ENCODE data around the gene MMP20.

DNA sequence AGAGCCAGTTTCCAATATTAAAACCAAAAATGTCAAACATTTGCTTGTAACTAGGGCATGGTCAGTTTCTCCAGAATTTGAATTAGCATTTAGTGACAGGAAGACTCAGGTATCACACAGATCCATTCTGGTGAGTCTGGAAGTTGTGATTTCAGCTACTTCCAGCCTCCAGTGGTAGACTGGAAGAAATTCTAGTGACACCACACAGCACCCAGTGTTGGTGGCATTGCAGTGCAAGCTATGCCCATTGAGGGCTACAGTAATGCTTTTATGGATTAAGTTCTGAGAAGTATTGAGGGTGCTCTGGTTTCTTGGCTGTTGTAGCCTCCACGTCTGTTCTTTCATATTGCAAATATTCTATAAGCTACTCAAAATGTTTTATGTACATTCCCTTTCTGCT, 31.4 kb upstream of the MMP20 start:
- TF ChIP-seq CTCF (IDR thresholded peaks at IDR 0.05) (no peak), EP300 (IDR thresholded peaks at IDR 0.05) (no peak), RAD21 (conservative IDR thresholded peaks at IDR 0.05 in 1 of 2, IDR thresholded peaks at IDR 0.05 in 1 of 2) (no peak), ESRRA (IDR thresholded peaks at IDR 0.05; ENCODE audit: borderline replicate concordance, low read length) (no peak), ATOH8 (CRISPR knock-in tag; IDR thresholded peaks at IDR 0.05; ENCODE audit: low read depth) (no peak), JUN (IDR thresholded peaks at IDR 0.05) (no peak)
- TF ChIP-seq, protein P1, sequence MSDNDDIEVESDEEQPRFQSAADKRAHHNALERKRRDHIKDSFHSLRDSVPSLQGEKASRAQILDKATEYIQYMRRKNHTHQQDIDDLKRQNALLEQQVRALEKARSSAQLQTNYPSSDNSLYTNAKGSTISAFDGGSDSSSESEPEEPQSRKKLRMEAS (IDR thresholded peaks at IDR 0.05), result no peak
- TF ChIP-seq, protein P2, sequence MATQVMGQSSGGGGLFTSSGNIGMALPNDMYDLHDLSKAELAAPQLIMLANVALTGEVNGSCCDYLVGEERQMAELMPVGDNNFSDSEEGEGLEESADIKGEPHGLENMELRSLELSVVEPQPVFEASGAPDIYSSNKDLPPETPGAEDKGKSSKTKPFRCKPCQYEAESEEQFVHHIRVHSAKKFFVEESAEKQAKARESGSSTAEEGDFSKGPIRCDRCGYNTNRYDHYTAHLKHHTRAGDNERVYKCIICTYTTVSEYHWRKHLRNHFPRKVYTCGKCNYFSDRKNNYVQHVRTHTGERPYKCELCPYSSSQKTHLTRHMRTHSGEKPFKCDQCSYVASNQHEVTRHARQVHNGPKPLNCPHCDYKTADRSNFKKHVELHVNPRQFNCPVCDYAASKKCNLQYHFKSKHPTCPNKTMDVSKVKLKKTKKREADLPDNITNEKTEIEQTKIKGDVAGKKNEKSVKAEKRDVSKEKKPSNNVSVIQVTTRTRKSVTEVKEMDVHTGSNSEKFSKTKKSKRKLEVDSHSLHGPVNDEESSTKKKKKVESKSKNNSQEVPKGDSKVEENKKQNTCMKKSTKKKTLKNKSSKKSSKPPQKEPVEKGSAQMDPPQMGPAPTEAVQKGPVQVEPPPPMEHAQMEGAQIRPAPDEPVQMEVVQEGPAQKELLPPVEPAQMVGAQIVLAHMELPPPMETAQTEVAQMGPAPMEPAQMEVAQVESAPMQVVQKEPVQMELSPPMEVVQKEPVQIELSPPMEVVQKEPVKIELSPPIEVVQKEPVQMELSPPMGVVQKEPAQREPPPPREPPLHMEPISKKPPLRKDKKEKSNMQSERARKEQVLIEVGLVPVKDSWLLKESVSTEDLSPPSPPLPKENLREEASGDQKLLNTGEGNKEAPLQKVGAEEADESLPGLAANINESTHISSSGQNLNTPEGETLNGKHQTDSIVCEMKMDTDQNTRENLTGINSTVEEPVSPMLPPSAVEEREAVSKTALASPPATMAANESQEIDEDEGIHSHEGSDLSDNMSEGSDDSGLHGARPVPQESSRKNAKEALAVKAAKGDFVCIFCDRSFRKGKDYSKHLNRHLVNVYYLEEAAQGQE (IDR thresholded peaks at IDR 0.05), result no peak

Data from A549 (cell line).